ENCODE results near the gene LSM7. TPM values are rescaled to one million over a fixed set of nuclear protein-coding genes. Genes with fewer than 3 reads are reported as not detected.

Gene LSM7
- polyA plus RNA-seq, 3 donors = 98.6 to 312 (median 132) TPM

- DNase-seq = no peak
- TF ChIP-seq, protein P1, sequence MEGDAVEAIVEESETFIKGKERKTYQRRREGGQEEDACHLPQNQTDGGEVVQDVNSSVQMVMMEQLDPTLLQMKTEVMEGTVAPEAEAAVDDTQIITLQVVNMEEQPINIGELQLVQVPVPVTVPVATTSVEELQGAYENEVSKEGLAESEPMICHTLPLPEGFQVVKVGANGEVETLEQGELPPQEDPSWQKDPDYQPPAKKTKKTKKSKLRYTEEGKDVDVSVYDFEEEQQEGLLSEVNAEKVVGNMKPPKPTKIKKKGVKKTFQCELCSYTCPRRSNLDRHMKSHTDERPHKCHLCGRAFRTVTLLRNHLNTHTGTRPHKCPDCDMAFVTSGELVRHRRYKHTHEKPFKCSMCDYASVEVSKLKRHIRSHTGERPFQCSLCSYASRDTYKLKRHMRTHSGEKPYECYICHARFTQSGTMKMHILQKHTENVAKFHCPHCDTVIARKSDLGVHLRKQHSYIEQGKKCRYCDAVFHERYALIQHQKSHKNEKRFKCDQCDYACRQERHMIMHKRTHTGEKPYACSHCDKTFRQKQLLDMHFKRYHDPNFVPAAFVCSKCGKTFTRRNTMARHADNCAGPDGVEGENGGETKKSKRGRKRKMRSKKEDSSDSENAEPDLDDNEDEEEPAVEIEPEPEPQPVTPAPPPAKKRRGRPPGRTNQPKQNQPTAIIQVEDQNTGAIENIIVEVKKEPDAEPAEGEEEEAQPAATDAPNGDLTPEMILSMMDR (IDR thresholded peaks at IDR 0.05) = no peak
- WGBS (ENCODE audit: insufficient coverage) = 97% methylated on average over 48 of the region's 52 CpGs
- no peak overlapping the region for H3K27ac Mint-ChIP-seq
- no peaks in the 10 kb centered on the region for H3K27me3 ChIP-seq (ENCODE audit: control insufficient read depth in 2 of 2, insufficient read depth in 2 of 2, low read length in 2 of 2)
- peaks cover 7% of the 10 kb centered on the region for H3K79me2 ChIP-seq (ENCODE audit: insufficient read depth, low read length)
- H3K27ac ChIP-seq (ENCODE audit: low read depth in 1 of 2, low read length in 2 of 2) = no peak overlapping the region
- peaks cover 20% of the 10 kb centered on the region for H4K20me1 ChIP-seq (ENCODE audit: insufficient read depth, low read length)
- H2AFZ ChIP-seq (ENCODE audit: insufficient read depth, low read depth, low read length, poor library complexity, severe bottlenecking) = no peak overlapping the region
- H3K27me3 Mint-ChIP-seq (ENCODE audit: low read depth in 3 of 3) = no peaks in the 10 kb centered on the region
- H3K4me1 Mint-ChIP-seq = no peaks in the 10 kb centered on the region
- no peak overlapping the region for H3K4me2 ChIP-seq (replicated peaks; ENCODE audit: extremely low read depth, low read length, poor library complexity, severe bottlenecking)
- H3K36me3 ChIP-seq (replicated peaks in 1 of 2; ENCODE audit: control insufficient read depth in 1 of 2, insufficient read depth in 2 of 2, low read length in 2 of 2) = peaks cover 12 to 20% of the 10 kb centered on the region in 2 donors
- H3K4me3 ChIP-seq (replicated peaks in 1 of 3; ENCODE audit: low read depth in 2 of 3, low read length in 3 of 3) = no peak overlapping the region
- H3K9me3 ChIP-seq (replicated peaks in 1 of 2; ENCODE audit: control insufficient read depth in 1 of 2, insufficient read depth in 1 of 2, low read length in 2 of 2) = peaks cover 0 to 7% of the 10 kb centered on the region in 2 donors
- H3K4me1 ChIP-seq (ENCODE audit: control insufficient read depth in 1 of 2, insufficient read depth in 2 of 2, low read length in 2 of 2) = no peaks in the 10 kb centered on the region
- intact Hi-C loops (cut with micrococcal nuclease) = no loop called here
- peaks cover 14 to 41% of the 10 kb centered on the region in 2 donors for H3K36me3 Mint-ChIP-seq
- H3K9ac ChIP-seq (ENCODE audit: insufficient read depth, low read length, poor library complexity, severe bottlenecking) = no peak overlapping the region
- peaks cover 0 to 6% (median 3%) of the 10 kb centered on the region in 7 donors for H3K9me3 Mint-ChIP-seq
- H3K4me3 Mint-ChIP-seq = no peak overlapping the region
These were observed 11.4 kb upstream of the LSM7 start for GRCh38 chr19:2339644-2340310.

- peaks cover 14 to 44% of the 10 kb centered on the region in 2 donors for H3K36me3 Mint-ChIP-seq
- Histone ChIP-seq H3K4me1 (ENCODE audit: control insufficient read depth in 1 of 2, insufficient read depth in 2 of 2, low read length in 2 of 2) (peaks cover 0 to under 1% of the 10 kb centered on the region in 2 donors), H3K9ac (ENCODE audit: insufficient read depth, low read length, poor library complexity, severe bottlenecking) (no peak overlapping the region), H3K79me2 (ENCODE audit: insufficient read depth, low read length) (peaks cover 15% of the 10 kb centered on the region), H3K4me3 (replicated peaks in 1 of 3; ENCODE audit: low read depth in 2 of 3, low read length in 3 of 3) (no peak overlapping the region), H2AFZ (ENCODE audit: insufficient read depth, low read depth, low read length, poor library complexity, severe bottlenecking) (no peak overlapping the region), H3K27ac (ENCODE audit: low read depth in 1 of 2, low read length in 2 of 2) (no peak overlapping the region), H3K9me3 (replicated peaks in 1 of 2; ENCODE audit: control insufficient read depth in 1 of 2, insufficient read depth in 1 of 2, low read length in 2 of 2) (peaks cover 0 to 7% of the 10 kb centered on the region in 2 donors), H4K20me1 (ENCODE audit: insufficient read depth, low read length) (peaks cover 28% of the 10 kb centered on the region), H3K27me3 (ENCODE audit: control insufficient read depth in 2 of 2, insufficient read depth in 2 of 2, low read length in 2 of 2) (no peaks in the 10 kb centered on the region), H3K4me2 (replicated peaks; ENCODE audit: extremely low read depth, low read length, poor library complexity, severe bottlenecking) (no peak overlapping the region), H3K36me3 (replicated peaks in 1 of 2; ENCODE audit: control insufficient read depth in 1 of 2, insufficient read depth in 2 of 2, low read length in 2 of 2) (peaks cover 10 to 14% of the 10 kb centered on the region in 2 donors)
- H3K27ac Mint-ChIP-seq = peak overlapping the region in 1 of 7 donors; percentile 35
- intact Hi-C loops (cut with micrococcal nuclease) = no loop called here
- H3K4me1 Mint-ChIP-seq = no peaks in the 10 kb centered on the region
- WGBS (ENCODE audit: insufficient coverage) = 98% methylated on average over 50 of the region's 54 CpGs
- DNase-seq = no peak
- H3K9me3 Mint-ChIP-seq = peaks cover 0 to 6% (median 3%) of the 10 kb centered on the region in 7 donors
- H3K27me3 Mint-ChIP-seq (ENCODE audit: low read depth in 3 of 3) = no peaks in the 10 kb centered on the region
- TF ChIP-seq, protein P1 (IDR thresholded peaks at IDR 0.05) = no peak
- H3K4me3 Mint-ChIP-seq = no peak overlapping the region
These were observed 10.6 kb upstream of the LSM7 start for GRCh38 chr19:2338751-2339643.

All from CD14-positive monocyte (primary cell).